GM12878 (cell line): ENCODE results near the gene WDR26. TPM values are rescaled to one million over a fixed set of nuclear protein-coding genes. Genes with fewer than 3 reads are reported as not detected.
"Not testable (repeated sequence)": the region's sequence is repeated elsewhere in the genome, so short reads cannot be mapped to it uniquely, and the experiment has no call there.

ENCODE experiments used
- ATAC-seq: fragments of 200-7000 bp; cut with Tn5 transposase; 3 replicates; pipeline ENCODE4 v1.9.1; 2020; ENCODE audit warnings: mild to moderate bottlenecking, moderate library complexity
- BruUV-seq: library from RNA; stranded (reverse); fragments of 400-500 nt; replicated peaks from 2 replicates; lab custom pipeline; 2021; lab: Mats Ljungman, UMichigan
- CTCF ChIA-PET: fragments of 300-600 bp; sonication (Branson Sonifier 250); formaldehyde crosslinking; extraction: SDS; loops from one replicate; lab custom pipeline; 2021; ENCODE audit warnings: inconsistent platforms; lab: Yijun Ruan, JAX
- POLR2A ChIA-PET: fragments of 350-600 bp; formaldehyde crosslinking; extraction: SDS; loops from one replicate; lab custom pipeline; 2021; ENCODE audit warnings: inconsistent platforms; lab: Charles Lee
- RAD21 ChIA-PET: fragments of 300-600 bp; sonication (Branson Sonifier 250); formaldehyde crosslinking; loops from one replicate; lab custom pipeline; 2023; ENCODE audit warnings: antibody characterized with exemption; ENCODE audit not compliant: unreplicated experiment; lab: Charles Lee
- SMC1A ChIA-PET: fragments of 300-600 bp; sonication (Branson Sonifier 250); formaldehyde crosslinking; loops from one replicate; lab custom pipeline; 2023; ENCODE audit not compliant: unreplicated experiment, uncharacterized antibody; lab: Charles Lee
- DNase-seq: peaks from one replicate; pipeline ENCODE4 v3.0.0-alpha.2; 2011; ENCODE audit warnings: low read depth, low spot score
- FAIRE-seq: peaks from 3 replicates; lab custom pipeline; 2011; peaks lifted over from hg19 to GRCh38; lab: Jason Lieb, UNC
- H2AFZ ChIP-seq: 2 replicates; pipeline ENCODE4 v1.6.0; 2011; ENCODE audit warnings: low read depth, low read length, control low read depth; ENCODE audit not compliant: control insufficient read depth
- H3K27ac ChIP-seq: 2 replicates; pipeline ENCODE4 v1.5.1; 2011; ENCODE audit warnings: control low read depth; ENCODE audit not compliant: control insufficient read depth, insufficient read depth
- H3K27me3 ChIP-seq, 2 experiments: replicated peaks in 1 of 2; 2 replicates each; pipeline versions ENCODE4 v1.6.0 to v1.6.1; 2011; ENCODE audit warnings: low read length in 1 of 2; ENCODE audit not compliant: control insufficient read depth in 2 of 2, insufficient read depth in 2 of 2
- H3K36me3 ChIP-seq, 2 experiments: 2 replicates each; pipeline ENCODE4 v1.5.1; 2011; ENCODE audit warnings: low read length in 1 of 2; ENCODE audit not compliant: control insufficient read depth in 2 of 2, insufficient read depth in 2 of 2
- H3K4me1 ChIP-seq: 2 replicates; pipeline ENCODE4 v1.6.1; 2011; ENCODE audit warnings: mild to moderate bottlenecking, low read length, moderate library complexity, mixed read lengths; ENCODE audit not compliant: control insufficient read depth, insufficient read depth
- H3K4me2 ChIP-seq: 2 replicates; pipeline ENCODE4 v1.6.0; 2011; ENCODE audit warnings: control low read depth; ENCODE audit not compliant: control insufficient read depth, insufficient read depth
- H3K4me3 ChIP-seq: fragments of 200-600 bp; sonication (generic); 2 replicates; pipeline ENCODE4 v1.5.1; 2016
- H3K79me2 ChIP-seq: 2 replicates; pipeline ENCODE4 v1.6.0; 2011; ENCODE audit warnings: low read length; ENCODE audit not compliant: control insufficient read depth, insufficient read depth
- H3K9ac ChIP-seq: 2 replicates; pipeline ENCODE4 v1.8.0; 2011; ENCODE audit warnings: low read length, control low read depth, mixed read lengths; ENCODE audit not compliant: control insufficient read depth, insufficient read depth
- H3K9me3 ChIP-seq: replicated peaks from 3 replicates; pipeline ENCODE4 v1.5.1; 2011; ENCODE audit warnings: mild to moderate bottlenecking, low read length; ENCODE audit not compliant: control insufficient read depth, insufficient read depth
- H4K20me1 ChIP-seq: 2 replicates; pipeline ENCODE4 v1.6.0; 2011; ENCODE audit not compliant: control insufficient read depth, insufficient read depth
- BACH1 ChIP-seq: fragments of 450-650 bp; IDR thresholded peaks from 2 replicates; pipeline ENCODE4 v1.6.1; 2017; ENCODE audit warnings: mild to moderate bottlenecking, borderline replicate concordance
- EED ChIP-seq: sonication (generic); IDR thresholded peaks from 2 replicates; pipeline ENCODE4 v1.6.1; 2016; ENCODE audit warnings: antibody characterized with exemption, low read depth
- MLLT1 ChIP-seq: fragments of 450-650 bp; IDR thresholded peaks from 2 replicates; pipeline ENCODE4 v1.6.1; 2016; ENCODE audit warnings: mild to moderate bottlenecking
- PKNOX1 ChIP-seq: fragments of 450-650 bp; IDR thresholded peaks from 2 replicates; pipeline ENCODE4 v1.6.1; 2016; ENCODE audit warnings: mild to moderate bottlenecking
- SP1 ChIP-seq: IDR thresholded peaks from one replicate; pipeline ENCODE4 v1.6.1; 2011; ENCODE audit warnings: low read depth, low read length
- ZNF687 ChIP-seq: fragments of 450-650 bp; IDR thresholded peaks from 2 replicates; pipeline ENCODE4 v1.6.1; 2017; ENCODE audit warnings: mild to moderate bottlenecking, moderate library complexity
- WGBS: methylation state at CpG from one replicate; pipeline ENCODE4 v1.1.6; 2016; ENCODE audit warnings: low lambda C conversion rate; ENCODE audit not compliant: insufficient replicate concordance, insufficient coverage; ENCODE audit errors: missing lambda C conversion rate; 5-methylcytosine and 5-hydroxymethylcytosine counted together
- in situ Hi-C: fragments of 300-500 bp; cut with MboI; formaldehyde crosslinking; loops from 9 replicates; pipeline ENCODE4 v1.14.3; 2018; ENCODE audit warnings: mixed read lengths
- intact Hi-C: fragments of 100-400 bp; cut with micrococcal nuclease; formaldehyde crosslinking; loops from one replicate; pipeline ENCODE4 v1.14.2; 2022; ENCODE audit not compliant: unreplicated experiment
- polyA plus RNA-seq, 11 experiments: library from polyadenylated mRNA; depleted of rRNA in 4 of 11; unstranded in 6 of 11; stranded (reverse) in 5 of 11; fragments of >200 nt; fragmentation: Nextera tagmentation in 4 of 11; fragmentation: Illumina TruSeq in 1 of 11; extraction: Ambion mirVana in 4 of 11; extraction: Trizol in 1 of 11; gene quantifications; 1 replicate in 1 of 11; 2 replicates in 10 of 11; pipeline versions ENCODE4 v1.2.1 to v1.2.3, GENCODE V29; 2011 to 2016; ENCODE audit warnings: inconsistent platforms in 2 of 11, missing spikeins in 2 of 11, low read depth in 1 of 11
- total RNA-seq, 4 experiments: library from RNA; depleted of rRNA in 3 of 4; stranded (reverse); fragments of >200 nt in 3 of 4; fragmentation: Illumina TruSeq in 1 of 4; extraction: Trizol in 1 of 4; gene quantifications; 2 replicates each; pipeline versions ENCODE4 v1.2.1 to v1.2.3, GENCODE V29; 2013 to 2021

WDR26 gene
- total and polyA plus RNA-seq, 10 of the 15 experiments (the other 5 are each of a cell fraction or from before 2014, with no cell fraction given) = 6.6 to 47.0 (median 24.4) TPM

GRCh38 chr1:224340453-224341384, 93.9 kb downstream of the WDR26 start:
- peak overlapping the region; percentile 55 for H3K4me2 ChIP-seq
- H3K9me3 ChIP-seq, H3K27me3 ChIP-seq, H3K4me1 ChIP-seq, POLR2A ChIA-PET, H3K79me2 ChIP-seq, H3K36me3 ChIP-seq, H3K9ac ChIP-seq, H4K20me1 ChIP-seq, BruUV-seq, H3K27ac ChIP-seq, intact Hi-C loops, DNase-seq, FAIRE-seq, H3K4me3 ChIP-seq: not testable (repeated sequence)
- 3% methylated on average over 30 of the region's 36 CpGs for WGBS
- 0 out of 2 replicates have a peak, but pooled peaks have one; percentile 14 for TF ChIP-seq PKNOX1
- in situ Hi-C loops = loop anchor here (25.0 kb wide), 2 partner anchors 528 to 1203 kb away; partner anchors contain the start of gene TLR5
- CTCF ChIA-PET = interaction anchor here (0.6 kb wide), 2 partner anchors 24 to 94 kb away, joined by 3 read pairs; partner anchors contain the start of gene WDR26
- peak overlapping the region; percentile 65 for H2AFZ ChIP-seq
- peak; percentile 92 for ATAC-seq
- RAD21 ChIA-PET = interaction anchor here (1.1 kb wide), 1 partner anchor 11 kb away, joined by 4 read pairs; the partner anchor contains the start of gene NVL
- SMC1A ChIA-PET = interaction anchor here (0.9 kb wide), 1 partner anchor 36 kb away, joined by 3 read pairs; no protein-coding TSS in a partner anchor

- Histone ChIP-seq H3K27ac (no peak overlapping the region), H3K79me2 (no peaks in the 10 kb centered on the region), H3K4me2 (no peak overlapping the region), H3K27me3 (no peaks in the 10 kb centered on the region), H3K36me3 (no peaks in the 10 kb centered on the region), H3K4me3 (no peak overlapping the region), H4K20me1 (no peaks in the 10 kb centered on the region), H2AFZ (no peak overlapping the region), H3K9me3 (peaks cover 7% of the 10 kb centered on the region; the same call in 1 of the 3 replicates), H3K4me1 (no peaks in the 10 kb centered on the region), H3K9ac (no peak overlapping the region)
- BruUV-seq = no TSS peak
- ATAC-seq (no peak), DNase-seq (no peak), FAIRE-seq (no peak)
- whole genome bisulfite sequencing = 61% methylated on average over 2 of the region's 4 CpGs
- ChIA-PET POLR2A (no interaction called here), SMC1A (no interaction called here), RAD21 (no interaction called here), CTCF (interaction anchor here (1.2 kb wide), 1 partner anchor 14 kb away, joined by 3 read pairs; no protein-coding TSS in a partner anchor)
- in situ Hi-C loops (loop anchor here (10.0 to 25.0 kb wide), 3 partner anchors 527 to 1202 kb away; partner anchors contain the start of gene TLR5), intact Hi-C loops (no loop called here)
- TF ChIP-seq ZNF687 (0 out of 2 replicates have a peak, but pooled peaks have one; percentile 26), BACH1 (no peak), MLLT1 (no peak), EED (no peak), SP1 (no peak)
Observed at GRCh38 chr1:224339442-224340033, 95.1 kb downstream of the WDR26 start.
